GM19328 (cell line): ENCODE data around the gene DISP2.

Experiments
- ATAC-seq: cut with Tn5 transposase; IDR thresholded peaks from one replicate; pipeline ENCODE4 v1.9.1; 2021; ENCODE audit warnings: mild to moderate bottlenecking, moderate library complexity; ENCODE audit not compliant: unreplicated experiment

The DISP2 gene

GRCh38 chr15:40421246-40422157 is 63.5 kb downstream of the DISP2 start:
- ATAC-seq: no peak

- ATAC-seq: no peak
These were observed 66.6 kb downstream of the DISP2 start for GRCh38 chr15:40424483-40425115.

- no peak for ATAC-seq
These were observed 67.7 kb downstream of the DISP2 start for GRCh38 chr15:40425681-40426080.

DNA sequence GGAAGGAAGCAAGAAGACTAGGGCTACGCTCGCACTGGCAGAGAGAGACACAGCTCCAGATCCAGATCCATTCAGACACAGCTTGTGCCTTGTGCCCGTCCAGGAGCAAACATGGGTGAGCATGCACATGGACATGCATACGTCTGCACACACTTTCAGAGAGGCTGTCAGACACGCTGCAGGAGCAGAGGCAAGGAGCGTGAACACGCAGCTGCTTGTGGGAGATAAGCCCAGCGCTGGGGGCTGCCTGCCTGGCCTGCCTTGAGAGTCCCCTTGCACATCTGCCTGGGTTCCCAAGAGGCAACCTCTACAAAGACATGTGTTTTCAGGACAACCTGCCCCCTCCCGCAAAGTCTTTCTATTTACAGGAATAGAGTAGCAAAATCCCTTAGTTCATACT is 69.2 kb downstream of the DISP2 start:
- ATAC-seq: no peak

- ATAC-seq: no peak
These were observed 70.2 kb downstream of the DISP2 start for GRCh38 chr15:40428185-40428584.
